Tibial nerve (tissue), 3 donors: ENCODE measurements around the gene DNLZ.
"Not testable (repeated sequence)": the region's sequence is repeated elsewhere in the genome, so short reads cannot be mapped to it uniquely, and the experiment has no call there.

Source experiments
- CTCF ChIP-seq, 5 experiments: fragments of 200-600 bp in 3 of 5; fragments of 450-650 bp in 2 of 5; sonication (generic) in 3 of 5; IDR thresholded peaks; one replicate each; pipeline ENCODE4 v1.5.1; 2016 to 2019; ENCODE audit warnings: antibody characterized with exemption in 5 of 5, mild to moderate bottlenecking in 3 of 5, moderate library complexity in 2 of 5
- POLR2A ChIP-seq, 2 donors: fragments of 450-650 bp; IDR thresholded peaks; one replicate each; pipeline ENCODE4 v1.6.1; 2017; ENCODE audit warnings: antibody characterized with exemption in 2 of 2, mild to moderate bottlenecking in 2 of 2, moderate library complexity in 2 of 2

GRCh38 chr9:136351868-136352267, 11.7 kb downstream of the DNLZ start:
- TF ChIP-seq POLR2A, CTCF (IDR thresholded peaks at IDR 0.05): not testable (repeated sequence)
